Skin of body (tissue), 2 donors: ENCODE measurements around the gene ID2. TPM values are rescaled to one million over a fixed set of nuclear protein-coding genes. Genes with fewer than 3 reads are reported as not detected.
A peak's percentile ranks its signal among the peaks of the same experiment; 100 is the strongest.

Experiments
- DNase-seq: peaks from one replicate; lab custom pipeline; 2025; lab: John Stamatoyannopoulos, UW
- total RNA-seq: library from RNA; depleted of rRNA; stranded (reverse); fragments of >200 nt; gene quantifications from one replicate; pipeline ENCODE4 v1.2.3, GENCODE V29; 2014

Gene ID2
- total RNA-seq, 1 donor from 2014 or later: 122 TPM

GRCh38 chr2:8647462-8647857, 34.4 kb upstream of the ID2 start:
- DNase-seq: no peak

GRCh38 chr2:8648441-8649213, 33.2 kb upstream of the ID2 start:
- no peak for DNase-seq

GRCh38 chr2:8649718-8650117, 32.1 kb upstream of the ID2 start:
- no peak for DNase-seq

- no peak for DNase-seq
Observed at GRCh38 chr2:8650256-8650655, 31.6 kb upstream of the ID2 start.

- no peak for DNase-seq
Observed at GRCh38 chr2:8652774-8653426, 29.0 kb upstream of the ID2 start.

GRCh38 chr2:8653485-8653884, 28.4 kb upstream of the ID2 start:
- DNase-seq: no peak

GRCh38 chr2:8654041-8654440, 27.8 kb upstream of the ID2 start:
- no peak for DNase-seq

- no peak for DNase-seq
Observed at GRCh38 chr2:8654483-8654882, 27.4 kb upstream of the ID2 start.

GRCh38 chr2:8656160-8656641, 25.7 kb upstream of the ID2 start:
- DNase-seq: no peak

- no peak for DNase-seq
Observed at GRCh38 chr2:8656811-8657210, 25.0 kb upstream of the ID2 start.

- no peak for DNase-seq
Observed at GRCh38 chr2:8657423-8658062, 24.3 kb upstream of the ID2 start.

GRCh38 chr2:8658064-8658862, 23.6 kb upstream of the ID2 start:
- no peak for DNase-seq

- no peak for DNase-seq
Observed at GRCh38 chr2:8659092-8659734, 22.6 kb upstream of the ID2 start.

GRCh38 chr2:8659735-8660492, 21.9 kb upstream of the ID2 start:
- no peak for DNase-seq

- no peak for DNase-seq
Observed at GRCh38 chr2:8661235-8661634, 20.6 kb upstream of the ID2 start.

- peak; percentile 40 for DNase-seq
Observed at GRCh38 chr2:8661736-8662135, 20.1 kb upstream of the ID2 start.

GRCh38 chr2:8662239-8662879, 19.5 kb upstream of the ID2 start:
- peak; percentile 11 for DNase-seq

- no peak for DNase-seq
Observed at GRCh38 chr2:8663997-8664396, 17.9 kb upstream of the ID2 start.

GRCh38 chr2:8666581-8666980, 15.3 kb upstream of the ID2 start:
- no peak for DNase-seq
